Activated naive CD4-positive, alpha-beta T cell treated with anti-CD3 and anti-CD28 coated beads, Interleukin-2, amount 50 U/mL, for 24 hours (primary cell): ENCODE measurements around the gene NPR3.
A peak's percentile ranks its signal among the peaks of the same experiment; 100 is the strongest.

Experiments
- H3K27ac Mint-ChIP-seq: one replicate; pipeline ENCODE4 v1.8.0; 2021; ENCODE audit warnings: mild to moderate bottlenecking, mixed read lengths
- H3K27me3 Mint-ChIP-seq: one replicate; pipeline ENCODE4 v1.8.0; 2021; ENCODE audit warnings: mixed read lengths
- H3K36me3 Mint-ChIP-seq: one replicate; pipeline ENCODE4 v1.8.0; 2021; ENCODE audit warnings: mixed read lengths
- H3K4me1 Mint-ChIP-seq: one replicate; pipeline ENCODE4 v1.8.0; 2021; ENCODE audit warnings: mixed read lengths
- H3K4me3 Mint-ChIP-seq: one replicate; pipeline ENCODE4 v1.8.0; 2021; ENCODE audit warnings: mild to moderate bottlenecking, mixed read lengths
- H3K9me3 Mint-ChIP-seq: one replicate; pipeline ENCODE4 v1.8.0; 2021; ENCODE audit warnings: mixed read lengths

The NPR3 gene

GRCh38 chr5:32703957-32704356 is 7.2 kb upstream of the NPR3 start:
- Mint-ChIP-seq H3K27ac (no peak overlapping the region), H3K4me1 (no peaks in the 10 kb centered on the region), H3K36me3 (no peaks in the 10 kb centered on the region), H3K4me3 (no peak overlapping the region), H3K27me3 (peaks cover 19% of the 10 kb centered on the region), H3K9me3 (peaks cover 8% of the 10 kb centered on the region)

- H3K36me3 Mint-ChIP-seq = no peaks in the 10 kb centered on the region
- no peaks in the 10 kb centered on the region for H3K9me3 Mint-ChIP-seq
- H3K4me1 Mint-ChIP-seq = peaks cover 16% of the 10 kb centered on the region
- H3K27me3 Mint-ChIP-seq = peaks cover 29% of the 10 kb centered on the region
- no peak overlapping the region for H3K27ac Mint-ChIP-seq
- no peak overlapping the region for H3K4me3 Mint-ChIP-seq
Measured at GRCh38 chr5:32707418-32707997, 3.6 kb upstream of the NPR3 start.

GRCh38 chr5:32708949-32709348 is 2.2 kb upstream of the NPR3 start:
- Mint-ChIP-seq H3K36me3 (no peaks in the 10 kb centered on the region), H3K4me3 (no peak overlapping the region), H3K27ac (no peak overlapping the region), H3K27me3 (peaks cover 35% of the 10 kb centered on the region), H3K9me3 (no peaks in the 10 kb centered on the region), H3K4me1 (peaks cover 22% of the 10 kb centered on the region)

- peaks cover 22% of the 10 kb centered on the region for H3K4me1 Mint-ChIP-seq
- H3K9me3 Mint-ChIP-seq = no peaks in the 10 kb centered on the region
- peaks cover 39% of the 10 kb centered on the region for H3K27me3 Mint-ChIP-seq
- H3K36me3 Mint-ChIP-seq = no peaks in the 10 kb centered on the region
- no peak overlapping the region for H3K27ac Mint-ChIP-seq
- peak overlapping the region; percentile 54 for H3K4me3 Mint-ChIP-seq
Measured at GRCh38 chr5:32709750-32710549, 1.2 kb upstream of the NPR3 start.

GRCh38 chr5:32711362-32711680 is 200 bp downstream of the NPR3 start:
- peak overlapping the region; percentile 54 for H3K4me3 Mint-ChIP-seq
- H3K27ac Mint-ChIP-seq = no peak overlapping the region
- no peaks in the 10 kb centered on the region for H3K36me3 Mint-ChIP-seq
- no peaks in the 10 kb centered on the region for H3K9me3 Mint-ChIP-seq
- peaks cover 44% of the 10 kb centered on the region for H3K27me3 Mint-ChIP-seq
- peaks cover 22% of the 10 kb centered on the region for H3K4me1 Mint-ChIP-seq

- Mint-ChIP-seq H3K9me3 (peaks cover under 1% of the 10 kb centered on the region), H3K4me1 (peaks cover 22% of the 10 kb centered on the region), H3K4me3 (peak overlapping the region; percentile 54), H3K36me3 (no peaks in the 10 kb centered on the region), H3K27me3 (peaks cover 45% of the 10 kb centered on the region), H3K27ac (no peak overlapping the region)
Measured at GRCh38 chr5:32711681-32712480, 760 bp downstream of the NPR3 start.

GRCh38 chr5:32712481-32713360 is 1.6 kb downstream of the NPR3 start:
- peak overlapping the region; percentile 20 for H3K4me3 Mint-ChIP-seq
- H3K27me3 Mint-ChIP-seq = peaks cover 48% of the 10 kb centered on the region
- no peaks in the 10 kb centered on the region for H3K36me3 Mint-ChIP-seq
- H3K4me1 Mint-ChIP-seq = peaks cover 22% of the 10 kb centered on the region
- no peak overlapping the region for H3K27ac Mint-ChIP-seq
- H3K9me3 Mint-ChIP-seq = peaks cover 9% of the 10 kb centered on the region

GRCh38 chr5:32713361-32713769 is 2.2 kb downstream of the NPR3 start:
- no peak overlapping the region for H3K27ac Mint-ChIP-seq
- no peak overlapping the region for H3K4me3 Mint-ChIP-seq
- peaks cover 50% of the 10 kb centered on the region for H3K27me3 Mint-ChIP-seq
- H3K36me3 Mint-ChIP-seq = no peaks in the 10 kb centered on the region
- peaks cover 10% of the 10 kb centered on the region for H3K9me3 Mint-ChIP-seq
- peaks cover 22% of the 10 kb centered on the region for H3K4me1 Mint-ChIP-seq

- Mint-ChIP-seq H3K4me1 (peaks cover 22% of the 10 kb centered on the region), H3K4me3 (no peak overlapping the region), H3K36me3 (no peaks in the 10 kb centered on the region), H3K27ac (no peak overlapping the region), H3K27me3 (peaks cover 46% of the 10 kb centered on the region), H3K9me3 (peaks cover 10% of the 10 kb centered on the region)
Measured at GRCh38 chr5:32713770-32714381, 2.8 kb downstream of the NPR3 start.

- peaks cover 41% of the 10 kb centered on the region for H3K27me3 Mint-ChIP-seq
- H3K27ac Mint-ChIP-seq = no peak overlapping the region
- peaks cover 16% of the 10 kb centered on the region for H3K4me1 Mint-ChIP-seq
- H3K9me3 Mint-ChIP-seq = peaks cover 18% of the 10 kb centered on the region
- H3K36me3 Mint-ChIP-seq = no peaks in the 10 kb centered on the region
- no peak overlapping the region for H3K4me3 Mint-ChIP-seq
Measured at GRCh38 chr5:32714836-32715235, 3.7 kb downstream of the NPR3 start.

- peaks cover 18% of the 10 kb centered on the region for H3K9me3 Mint-ChIP-seq
- no peak overlapping the region for H3K4me3 Mint-ChIP-seq
- peaks cover 19% of the 10 kb centered on the region for H3K27me3 Mint-ChIP-seq
- no peak overlapping the region for H3K27ac Mint-ChIP-seq
- no peaks in the 10 kb centered on the region for H3K4me1 Mint-ChIP-seq
- no peaks in the 10 kb centered on the region for H3K36me3 Mint-ChIP-seq
Measured at GRCh38 chr5:32720300-32720699, 9.2 kb downstream of the NPR3 start.

- H3K9me3 Mint-ChIP-seq = peaks cover 18% of the 10 kb centered on the region
- no peak overlapping the region for H3K27ac Mint-ChIP-seq
- H3K27me3 Mint-ChIP-seq = peaks cover 13% of the 10 kb centered on the region
- H3K4me1 Mint-ChIP-seq = no peaks in the 10 kb centered on the region
- H3K36me3 Mint-ChIP-seq = no peaks in the 10 kb centered on the region
- no peak overlapping the region for H3K4me3 Mint-ChIP-seq
Measured at GRCh38 chr5:32721626-32722025, 10.5 kb downstream of the NPR3 start.

GRCh38 chr5:32722957-32723356 is 11.8 kb downstream of the NPR3 start:
- H3K27ac Mint-ChIP-seq = no peak overlapping the region
- no peaks in the 10 kb centered on the region for H3K4me1 Mint-ChIP-seq
- peaks cover 6% of the 10 kb centered on the region for H3K27me3 Mint-ChIP-seq
- no peak overlapping the region for H3K4me3 Mint-ChIP-seq
- H3K36me3 Mint-ChIP-seq = no peaks in the 10 kb centered on the region
- H3K9me3 Mint-ChIP-seq = peaks cover 8% of the 10 kb centered on the region

GRCh38 chr5:32724526-32724925 is 13.4 kb downstream of the NPR3 start:
- H3K9me3 Mint-ChIP-seq = peaks cover 3% of the 10 kb centered on the region
- no peaks in the 10 kb centered on the region for H3K4me1 Mint-ChIP-seq
- H3K27me3 Mint-ChIP-seq = peaks cover 1% of the 10 kb centered on the region
- H3K27ac Mint-ChIP-seq = no peak overlapping the region
- no peaks in the 10 kb centered on the region for H3K36me3 Mint-ChIP-seq
- no peak overlapping the region for H3K4me3 Mint-ChIP-seq

GRCh38 chr5:32726086-32726557 is 15.0 kb downstream of the NPR3 start:
- H3K9me3 Mint-ChIP-seq = no peaks in the 10 kb centered on the region
- H3K27ac Mint-ChIP-seq = no peak overlapping the region
- H3K4me1 Mint-ChIP-seq = no peaks in the 10 kb centered on the region
- H3K36me3 Mint-ChIP-seq = no peaks in the 10 kb centered on the region
- H3K27me3 Mint-ChIP-seq = peaks cover 1% of the 10 kb centered on the region
- no peak overlapping the region for H3K4me3 Mint-ChIP-seq
